Memory B cell (primary cell): ENCODE results near the gene TMEM132E.

ENCODE experiments used
- ATAC-seq: fragments of 150-1000 bp; cut with Tn5 transposase; 2 replicates; pipeline ENCODE4 v1.10.0; 2021; ENCODE audit warnings: low read depth, mild to moderate bottlenecking, moderate library complexity
- DNase-seq, 2 donors: peaks; one replicate each; pipeline ENCODE4 v3.0.0; 2022; ENCODE audit warnings: low spot score in 2 of 2
- H3K27ac Mint-ChIP-seq: one replicate; pipeline ENCODE4 v1.8.0; 2022; ENCODE audit warnings: mild to moderate bottlenecking, moderate library complexity, mixed read lengths
- H3K27me3 Mint-ChIP-seq: one replicate; pipeline ENCODE4 v1.8.0; 2022; ENCODE audit warnings: mixed read lengths
- H3K36me3 Mint-ChIP-seq: one replicate; pipeline ENCODE4 v1.8.0; 2022; ENCODE audit warnings: mild to moderate bottlenecking, mixed read lengths
- H3K4me1 Mint-ChIP-seq: one replicate; pipeline ENCODE4 v1.8.0; 2022; ENCODE audit warnings: mixed read lengths
- H3K4me3 Mint-ChIP-seq: one replicate; pipeline ENCODE4 v1.8.0; 2022; ENCODE audit warnings: mild to moderate bottlenecking, moderate library complexity, mixed read lengths
- H3K9me3 Mint-ChIP-seq: one replicate; pipeline ENCODE4 v1.8.0; 2022; ENCODE audit warnings: mixed read lengths

TMEM132E gene

GRCh38 chr17:34556931-34557330, 22.5 kb upstream of the TMEM132E start:
- ATAC-seq, result no peak
- H3K4me3 Mint-ChIP-seq, result no peak overlapping the region

GRCh38 chr17:34561328-34561727, 18.1 kb upstream of the TMEM132E start:
- H3K27ac Mint-ChIP-seq, result no peak overlapping the region
- H3K9me3 Mint-ChIP-seq, result no peaks in the 10 kb centered on the region
- H3K4me1 Mint-ChIP-seq, result no peaks in the 10 kb centered on the region
- ATAC-seq, result no peak
- H3K4me3 Mint-ChIP-seq, result no peak overlapping the region
- H3K36me3 Mint-ChIP-seq, result no peaks in the 10 kb centered on the region
- H3K27me3 Mint-ChIP-seq, result peaks cover 10% of the 10 kb centered on the region
- DNase-seq, result no peak

More at GRCh38 chr17:34556931-34557330, 22.5 kb upstream of the TMEM132E start:
- Mint-ChIP-seq H3K9me3 (no peaks in the 10 kb centered on the region), H3K36me3 (no peaks in the 10 kb centered on the region), H3K27me3 (peaks cover 11% of the 10 kb centered on the region), H3K4me1 (no peaks in the 10 kb centered on the region), H3K27ac (no peak overlapping the region)
- DNase-seq, result no peak

GRCh38 chr17:34562387-34562786, 17.0 kb upstream of the TMEM132E start:
- ATAC-seq, result peak; percentile 54
- Mint-ChIP-seq H3K27ac (no peak overlapping the region), H3K4me3 (no peak overlapping the region), H3K36me3 (no peaks in the 10 kb centered on the region), H3K4me1 (no peaks in the 10 kb centered on the region), H3K27me3 (peaks cover 10% of the 10 kb centered on the region), H3K9me3 (no peaks in the 10 kb centered on the region)
- DNase-seq, result no peak

- Mint-ChIP-seq H3K4me1 (no peaks in the 10 kb centered on the region), H3K9me3 (no peaks in the 10 kb centered on the region), H3K27me3 (peaks cover 12% of the 10 kb centered on the region), H3K4me3 (no peak overlapping the region), H3K27ac (no peak overlapping the region), H3K36me3 (no peaks in the 10 kb centered on the region)
- no peak for DNase-seq
- ATAC-seq, result no peak
Observed at GRCh38 chr17:34565713-34566112, 13.7 kb upstream of the TMEM132E start.

- Mint-ChIP-seq H3K27me3 (peaks cover 14% of the 10 kb centered on the region), H3K36me3 (no peaks in the 10 kb centered on the region), H3K4me3 (no peak overlapping the region), H3K27ac (no peak overlapping the region), H3K9me3 (no peaks in the 10 kb centered on the region), H3K4me1 (no peaks in the 10 kb centered on the region)
- DNase-seq, result no peak
- no peak for ATAC-seq
Observed at GRCh38 chr17:34566201-34566600, 13.2 kb upstream of the TMEM132E start.

GRCh38 chr17:34566873-34567272, 12.5 kb upstream of the TMEM132E start:
- H3K27me3 Mint-ChIP-seq, result peaks cover 14% of the 10 kb centered on the region
- no peak overlapping the region for H3K4me3 Mint-ChIP-seq
- no peaks in the 10 kb centered on the region for H3K9me3 Mint-ChIP-seq
- no peaks in the 10 kb centered on the region for H3K36me3 Mint-ChIP-seq
- ATAC-seq (no peak), DNase-seq (no peak)
- no peak overlapping the region for H3K27ac Mint-ChIP-seq
- no peaks in the 10 kb centered on the region for H3K4me1 Mint-ChIP-seq

GRCh38 chr17:34567691-34568465, 11.5 kb upstream of the TMEM132E start:
- H3K4me1 Mint-ChIP-seq, result no peaks in the 10 kb centered on the region
- H3K36me3 Mint-ChIP-seq, result no peaks in the 10 kb centered on the region
- no peak overlapping the region for H3K27ac Mint-ChIP-seq
- H3K27me3 Mint-ChIP-seq, result peaks cover 21% of the 10 kb centered on the region
- DNase-seq (no peak), ATAC-seq (no peak)
- no peaks in the 10 kb centered on the region for H3K9me3 Mint-ChIP-seq
- H3K4me3 Mint-ChIP-seq, result no peak overlapping the region

- DNase-seq (no peak), ATAC-seq (no peak)
- no peaks in the 10 kb centered on the region for H3K4me1 Mint-ChIP-seq
- no peak overlapping the region for H3K27ac Mint-ChIP-seq
- no peaks in the 10 kb centered on the region for H3K36me3 Mint-ChIP-seq
- peaks cover 20% of the 10 kb centered on the region for H3K27me3 Mint-ChIP-seq
- no peaks in the 10 kb centered on the region for H3K9me3 Mint-ChIP-seq
- H3K4me3 Mint-ChIP-seq, result no peak overlapping the region
Observed at GRCh38 chr17:34568953-34569352, 10.4 kb upstream of the TMEM132E start.

- Mint-ChIP-seq H3K27me3 (peaks cover 20% of the 10 kb centered on the region), H3K27ac (no peak overlapping the region), H3K36me3 (no peaks in the 10 kb centered on the region), H3K4me3 (no peak overlapping the region), H3K9me3 (no peaks in the 10 kb centered on the region), H3K4me1 (no peaks in the 10 kb centered on the region)
- ATAC-seq (no peak), DNase-seq (no peak)
Observed at GRCh38 chr17:34569591-34569990, 9.8 kb upstream of the TMEM132E start.

- peaks cover 20% of the 10 kb centered on the region for H3K27me3 Mint-ChIP-seq
- H3K4me3 Mint-ChIP-seq, result no peak overlapping the region
- ATAC-seq, result no peak
- no peaks in the 10 kb centered on the region for H3K9me3 Mint-ChIP-seq
- no peaks in the 10 kb centered on the region for H3K36me3 Mint-ChIP-seq
- H3K27ac Mint-ChIP-seq, result no peak overlapping the region
- DNase-seq, result no peak
- H3K4me1 Mint-ChIP-seq, result no peaks in the 10 kb centered on the region
Observed at GRCh38 chr17:34570506-34570905, 8.9 kb upstream of the TMEM132E start.

GRCh38 chr17:34571428-34572130, 7.8 kb upstream of the TMEM132E start:
- H3K27ac Mint-ChIP-seq, result no peak overlapping the region
- H3K9me3 Mint-ChIP-seq, result no peaks in the 10 kb centered on the region
- DNase-seq (no peak), ATAC-seq (no peak)
- H3K4me3 Mint-ChIP-seq, result no peak overlapping the region
- H3K4me1 Mint-ChIP-seq, result no peaks in the 10 kb centered on the region
- H3K27me3 Mint-ChIP-seq, result peaks cover 20% of the 10 kb centered on the region
- H3K36me3 Mint-ChIP-seq, result no peaks in the 10 kb centered on the region

- ATAC-seq (no peak), DNase-seq (no peak)
- no peaks in the 10 kb centered on the region for H3K9me3 Mint-ChIP-seq
- no peak overlapping the region for H3K27ac Mint-ChIP-seq
- peaks cover 27% of the 10 kb centered on the region for H3K27me3 Mint-ChIP-seq
- no peak overlapping the region for H3K4me3 Mint-ChIP-seq
- no peaks in the 10 kb centered on the region for H3K36me3 Mint-ChIP-seq
- H3K4me1 Mint-ChIP-seq, result no peaks in the 10 kb centered on the region
Observed at GRCh38 chr17:34572483-34572882, 6.9 kb upstream of the TMEM132E start.

GRCh38 chr17:34575182-34575581, 4.2 kb upstream of the TMEM132E start:
- Mint-ChIP-seq H3K9me3 (no peaks in the 10 kb centered on the region), H3K27ac (no peak overlapping the region), H3K27me3 (peaks cover 39% of the 10 kb centered on the region), H3K4me3 (no peak overlapping the region), H3K36me3 (no peaks in the 10 kb centered on the region), H3K4me1 (peaks cover 8% of the 10 kb centered on the region)
- no peak for DNase-seq
- ATAC-seq, result no peak

GRCh38 chr17:34578016-34578415, 1.4 kb upstream of the TMEM132E start:
- no peak for DNase-seq
- Mint-ChIP-seq H3K4me1 (peaks cover 10% of the 10 kb centered on the region), H3K27ac (no peak overlapping the region)

GRCh38 chr17:34578656-34579016, 746 bp upstream of the TMEM132E start:
- Mint-ChIP-seq H3K4me3 (peak overlapping the region; percentile 73), H3K27me3 (peaks cover 32% of the 10 kb centered on the region), H3K9me3 (no peaks in the 10 kb centered on the region), H3K36me3 (no peaks in the 10 kb centered on the region), H3K27ac (no peak overlapping the region), H3K4me1 (peaks cover 10% of the 10 kb centered on the region)
- DNase-seq (no peak), ATAC-seq (no peak)

More at GRCh38 chr17:34578016-34578415, 1.4 kb upstream of the TMEM132E start:
- Mint-ChIP-seq H3K4me3 (peak overlapping the region; percentile 73), H3K9me3 (no peaks in the 10 kb centered on the region), H3K36me3 (no peaks in the 10 kb centered on the region), H3K27me3 (peaks cover 30% of the 10 kb centered on the region)
- no peak for ATAC-seq
